CD4-positive, alpha-beta T cell treated with Interleukin-4 for 1 hour (primary cell): ENCODE measurements around the gene PRRT2.
A peak's percentile ranks its signal among the peaks of the same experiment; 100 is the strongest.
"Not testable (repeated sequence)": the region's sequence is repeated elsewhere in the genome, so short reads cannot be mapped to it uniquely, and the experiment has no call there.

Source experiments
- DNase-seq, 2 donors: peaks; one replicate each; pipeline ENCODE4 v3.0.0-alpha.2; 2020 to 2022

Gene PRRT2

GRCh38 chr16:29812754-29813643, 1.0 kb downstream of the PRRT2 start:
- DNase-seq: no peak

GRCh38 chr16:29813644-29814562, 1.9 kb downstream of the PRRT2 start:
- DNase-seq: no peak

- DNase-seq: no peak
These were observed 2.6 kb downstream of the PRRT2 start for GRCh38 chr16:29814592-29814991.

- DNase-seq: no peak
These were observed 3.2 kb downstream of the PRRT2 start for GRCh38 chr16:29815032-29815721.

GRCh38 chr16:29815793-29816693, 4.0 kb downstream of the PRRT2 start, which contains the start of gene PAGR1:
TSS of gene PAGR1 (plus strand) at chr16:29816152. CDS start at chr16:29816526, 374 bp downstream.
- DNase-seq: peak; percentile 100

GRCh38 chr16:29816694-29817441, 4.9 kb downstream of the PRRT2 start:
- peak; percentile 43 to 50 for DNase-seq

- no peak for DNase-seq
These were observed 6.1 kb downstream of the PRRT2 start for GRCh38 chr16:29818082-29818481.

GRCh38 chr16:29819506-29819905, 7.5 kb downstream of the PRRT2 start:
- no peak for DNase-seq

- peak; percentile 46 to 50 for DNase-seq
These were observed 8.3 kb downstream of the PRRT2 start, which contains the start of gene MVP for GRCh38 chr16:29820271-29820701. TSS of gene MVP (plus strand) at chr16:29820462. CDS start at chr16:29830550, 10,088 bp downstream.

- peak; percentile 55 to 60 for DNase-seq
These were observed 9.0 kb downstream of the PRRT2 start for GRCh38 chr16:29820730-29821642.

GRCh38 chr16:29821643-29822115, 9.7 kb downstream of the PRRT2 start:
- no peak for DNase-seq

GRCh38 chr16:29824589-29825144, 12.7 kb downstream of the PRRT2 start:
- DNase-seq: no peak

- DNase-seq: peak in 1 of 2 donors; percentile 37
These were observed 13.4 kb downstream of the PRRT2 start for GRCh38 chr16:29825145-29826044.

- no peak for DNase-seq
These were observed 14.3 kb downstream of the PRRT2 start for GRCh38 chr16:29826342-29826695.

GRCh38 chr16:29830774-29831173, 18.8 kb downstream of the PRRT2 start:
- no peak for DNase-seq

GRCh38 chr16:29831490-29831889, 19.5 kb downstream of the PRRT2 start:
- DNase-seq: no peak

- DNase-seq: not testable (repeated sequence)
These were observed 21.2 kb downstream of the PRRT2 start for GRCh38 chr16:29833219-29833618.

- no peak for DNase-seq
These were observed 22.1 kb downstream of the PRRT2 start for GRCh38 chr16:29834079-29834478.
